ENCODE results near the gene CHST9.

DNA sequence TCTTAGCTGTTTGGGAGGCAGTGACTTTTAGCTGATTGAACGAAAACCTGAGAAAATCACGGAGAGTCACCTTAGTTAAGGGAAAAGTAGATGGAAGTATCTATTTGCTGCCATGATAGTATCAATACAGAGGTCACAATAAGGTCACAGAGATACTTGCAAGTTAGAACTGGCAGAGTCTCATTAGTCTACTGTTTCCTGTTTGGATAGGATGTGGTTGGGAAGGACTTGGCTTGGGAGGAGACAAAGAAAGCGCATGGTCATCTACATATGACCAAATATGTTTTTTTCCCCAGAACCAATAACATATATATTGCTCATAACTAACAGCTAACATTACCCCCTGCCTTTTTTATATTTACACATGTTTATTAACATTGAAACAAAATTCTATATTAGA lies 241.2 kb downstream of the CHST9 start:
- TF ChIP-seq SP1 (IDR thresholded peaks at IDR 0.05) (no peak), CTCF (IDR thresholded peaks at IDR 0.05; ENCODE audit: low read depth, low read length, missing input control) (no peak), MAX (IDR thresholded peaks at IDR 0.05) (no peak), FOXA1 (IDR thresholded peaks at IDR 0.05) (no peak), YY1 (IDR thresholded peaks at IDR 0.05) (no peak), ATF3 (IDR thresholded peaks at IDR 0.05) (no peak), TAF1 (conservative IDR thresholded peaks at IDR 0.05) (no peak), HNF4G (IDR thresholded peaks at IDR 0.05) (no peak), RAD21 (IDR thresholded peaks at IDR 0.05) (no peak), EGR1 (IDR thresholded peaks at IDR 0.05; ENCODE audit: low read depth in 2 of 2) (no peak), HNF4A (conservative IDR thresholded peaks at IDR 0.05) (no peak)

All from liver (tissue), 3 donors.